OCI-LY3 (cell line): ENCODE data around the gene RAP1GAP.

Source experiments
- H2AFZ ChIP-seq: fragments of 200-600, 300-600 bp; shearing (Covaris generic); 2 replicates; pipeline ENCODE4 v1.6.0; 2014; ENCODE audit warnings: antibody characterized with exemption, low read depth, low read length
- H3K27ac ChIP-seq: fragments of 200-600, 300-600 bp; sonication (generic); 2 replicates; pipeline ENCODE4 v1.5.1; 2014; ENCODE audit warnings: mild to moderate bottlenecking, low read length, moderate library complexity, mixed read lengths
- H3K27me3 ChIP-seq: fragments of 200-600, 300-600 bp; sonication (generic); 2 replicates; pipeline ENCODE4 v1.6.1; 2014; ENCODE audit warnings: low read depth, low read length, mixed read lengths
- H3K36me3 ChIP-seq: fragments of 200-600, 300-600 bp; sonication (generic); replicated peaks from 2 replicates; pipeline ENCODE3; 2014; ENCODE audit warnings: low read depth, low read length, mixed read lengths
- H3K4me1 ChIP-seq: fragments of 300-600, 200-600 bp; sonication (generic); 2 replicates; pipeline ENCODE4 v1.6.1; 2014; ENCODE audit warnings: low read length, mixed read lengths
- H3K4me2 ChIP-seq: fragments of 200-600, 300-600 bp; sonication (generic); 2 replicates; pipeline ENCODE4 v1.6.1; 2014; ENCODE audit warnings: low read length, mixed read lengths
- H3K4me3 ChIP-seq: fragments of 300-600, 200-600 bp; sonication (generic); 2 replicates; pipeline ENCODE4 v1.5.1; 2014; ENCODE audit warnings: antibody characterized with exemption, mild to moderate bottlenecking, low read length, moderate library complexity
- H3K79me2 ChIP-seq: fragments of 300-600, 200-600 bp; shearing (Covaris generic); 2 replicates; pipeline ENCODE4 v1.6.1; 2014; ENCODE audit warnings: mild to moderate bottlenecking, low read length, mixed read lengths
- H3K9ac ChIP-seq: fragments of 300-600, 200-600 bp; shearing (Covaris generic); 2 replicates; pipeline ENCODE4 v1.6.0; 2014; ENCODE audit warnings: mild to moderate bottlenecking, low read length, moderate library complexity
- H3K9me3 ChIP-seq: fragments of 200-600, 300-600 bp; shearing (Covaris generic); 2 replicates; pipeline ENCODE4 v1.6.1; 2014; ENCODE audit warnings: low read length, mixed read lengths; ENCODE audit not compliant: insufficient read depth
- H4K20me1 ChIP-seq: fragments of 200-600, 300-600 bp; sonication (generic); 2 replicates; pipeline ENCODE4 v1.6.1; 2016; ENCODE audit warnings: low read length, mixed read lengths; ENCODE audit not compliant: insufficient read depth
- EZH2phosphoT487 ChIP-seq: fragments of 200-600 bp; shearing (Covaris generic); IDR thresholded peaks from 2 replicates; pipeline ENCODE4 v1.6.1; 2018; ENCODE audit warnings: antibody characterized with exemption, mixed run types, low read depth
- TF ChIP-seq, protein P1 (sequence below): fragments of 200-600, 300-600 bp; sonication (generic); IDR thresholded peaks from 2 replicates; pipeline ENCODE4 v1.5.1; 2014; ENCODE audit warnings: antibody characterized with exemption, low read length, low read depth

RAP1GAP gene

GRCh38 chr1:21637514-21637913 is 31.6 kb downstream of the RAP1GAP start:
- Histone ChIP-seq H3K27ac (no peak overlapping the region), H3K4me3 (no peak overlapping the region)

DNA sequence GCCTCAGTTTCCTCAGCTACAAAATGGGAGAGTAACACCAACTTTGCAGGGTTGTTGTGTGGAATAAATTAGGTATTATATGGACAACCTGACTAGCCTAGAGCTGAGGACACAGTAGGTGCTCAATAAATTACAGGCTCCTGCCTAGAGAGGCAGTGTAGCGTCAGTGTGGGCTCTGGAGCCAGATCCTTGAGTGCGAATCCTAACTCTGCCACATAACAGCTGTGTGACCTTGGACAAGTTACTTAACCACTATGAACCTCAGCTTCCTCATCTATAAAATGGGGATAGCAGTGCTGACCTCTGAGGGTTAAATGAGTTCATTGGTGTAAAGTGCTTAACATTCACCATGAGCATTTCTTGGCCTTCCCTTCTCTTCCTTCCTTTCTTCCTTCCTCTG is 33.1 kb downstream of the RAP1GAP start:
- H3K9me3 ChIP-seq: no peaks in the 10 kb centered on the region
- no peaks in the 10 kb centered on the region for H3K27me3 ChIP-seq
- no peak for TF ChIP-seq EZH2phosphoT487
- TF ChIP-seq, protein P1, sequence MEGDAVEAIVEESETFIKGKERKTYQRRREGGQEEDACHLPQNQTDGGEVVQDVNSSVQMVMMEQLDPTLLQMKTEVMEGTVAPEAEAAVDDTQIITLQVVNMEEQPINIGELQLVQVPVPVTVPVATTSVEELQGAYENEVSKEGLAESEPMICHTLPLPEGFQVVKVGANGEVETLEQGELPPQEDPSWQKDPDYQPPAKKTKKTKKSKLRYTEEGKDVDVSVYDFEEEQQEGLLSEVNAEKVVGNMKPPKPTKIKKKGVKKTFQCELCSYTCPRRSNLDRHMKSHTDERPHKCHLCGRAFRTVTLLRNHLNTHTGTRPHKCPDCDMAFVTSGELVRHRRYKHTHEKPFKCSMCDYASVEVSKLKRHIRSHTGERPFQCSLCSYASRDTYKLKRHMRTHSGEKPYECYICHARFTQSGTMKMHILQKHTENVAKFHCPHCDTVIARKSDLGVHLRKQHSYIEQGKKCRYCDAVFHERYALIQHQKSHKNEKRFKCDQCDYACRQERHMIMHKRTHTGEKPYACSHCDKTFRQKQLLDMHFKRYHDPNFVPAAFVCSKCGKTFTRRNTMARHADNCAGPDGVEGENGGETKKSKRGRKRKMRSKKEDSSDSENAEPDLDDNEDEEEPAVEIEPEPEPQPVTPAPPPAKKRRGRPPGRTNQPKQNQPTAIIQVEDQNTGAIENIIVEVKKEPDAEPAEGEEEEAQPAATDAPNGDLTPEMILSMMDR: no peak
- H3K4me1 ChIP-seq: peaks cover 17% of the 10 kb centered on the region
- H4K20me1 ChIP-seq: no peaks in the 10 kb centered on the region
- H3K9ac ChIP-seq: no peak overlapping the region
- no peaks in the 10 kb centered on the region for H3K36me3 ChIP-seq
- H3K4me2 ChIP-seq: no peak overlapping the region
- H3K27ac ChIP-seq: no peak overlapping the region
- H3K79me2 ChIP-seq: no peaks in the 10 kb centered on the region
- H3K4me3 ChIP-seq: no peak overlapping the region
- H2AFZ ChIP-seq: no peak overlapping the region

More at GRCh38 chr1:21637514-21637913, 31.6 kb downstream of the RAP1GAP start:
- no peak for TF ChIP-seq EZH2phosphoT487
- TF ChIP-seq, protein P1: no peak
- no peaks in the 10 kb centered on the region for H3K36me3 ChIP-seq
- no peaks in the 10 kb centered on the region for H3K9me3 ChIP-seq
- H2AFZ ChIP-seq: no peak overlapping the region
- H3K27me3 ChIP-seq: no peaks in the 10 kb centered on the region
- no peak overlapping the region for H3K4me2 ChIP-seq
- H3K79me2 ChIP-seq: no peaks in the 10 kb centered on the region
- no peaks in the 10 kb centered on the region for H4K20me1 ChIP-seq
- peaks cover 17% of the 10 kb centered on the region for H3K4me1 ChIP-seq
- no peak overlapping the region for H3K9ac ChIP-seq

DNA sequence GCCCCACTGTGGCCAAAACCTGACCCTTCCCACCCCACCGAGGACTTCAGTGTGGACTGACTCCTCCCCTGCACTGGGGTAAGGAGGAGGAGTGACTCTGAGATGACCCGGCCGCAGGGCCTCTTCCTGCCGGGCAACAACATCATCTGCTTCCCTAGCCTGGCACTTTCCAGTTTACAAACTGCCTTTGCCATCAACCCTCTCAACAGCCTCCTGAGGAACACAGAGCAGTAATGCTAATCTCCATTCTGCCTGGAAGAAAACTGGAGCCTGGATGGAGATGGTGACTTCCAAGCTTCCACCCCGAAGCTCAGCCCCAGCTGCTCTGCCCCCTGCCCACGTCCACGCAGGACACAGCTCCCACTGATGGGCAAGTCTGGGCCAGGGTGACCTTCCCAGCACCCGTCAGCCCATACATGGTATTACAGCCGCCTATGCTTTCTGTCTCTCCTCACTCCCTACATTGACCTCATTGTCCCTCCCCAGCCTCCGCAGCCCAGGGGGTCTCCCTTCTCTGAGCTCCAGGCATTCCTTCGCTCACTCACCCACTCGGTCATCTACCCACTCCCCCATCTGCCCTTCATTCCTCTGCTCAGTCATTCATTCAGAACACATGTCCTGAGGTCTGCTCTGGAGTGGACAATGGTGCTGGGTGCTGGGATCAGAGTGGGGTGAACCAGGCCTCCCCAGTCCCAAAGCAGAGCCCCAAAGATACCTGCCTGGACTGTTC is 34.2 kb downstream of the RAP1GAP start:
- Histone ChIP-seq H3K9ac (no peak overlapping the region), H3K4me2 (no peak overlapping the region), H3K4me3 (no peak overlapping the region), H3K36me3 (no peaks in the 10 kb centered on the region), H2AFZ (no peak overlapping the region), H3K27me3 (no peaks in the 10 kb centered on the region), H4K20me1 (no peaks in the 10 kb centered on the region), H3K27ac (no peak overlapping the region), H3K4me1 (peaks cover 17% of the 10 kb centered on the region), H3K79me2 (no peaks in the 10 kb centered on the region), H3K9me3 (no peaks in the 10 kb centered on the region)
- TF ChIP-seq EZH2phosphoT487: no peak
- TF ChIP-seq, protein P1: no peak

GRCh38 chr1:21633992-21634805 is 35.0 kb downstream of the RAP1GAP start:
- Histone ChIP-seq H3K4me3 (no peak overlapping the region), H3K4me1 (peaks cover 14% of the 10 kb centered on the region), H3K27me3 (0 out of 2 replicates have a peak, but pooled peaks cover 7% of the 10 kb centered on the region), H2AFZ (no peak overlapping the region), H3K9me3 (no peaks in the 10 kb centered on the region), H3K4me2 (no peak overlapping the region), H3K79me2 (no peaks in the 10 kb centered on the region), H4K20me1 (no peaks in the 10 kb centered on the region), H3K27ac (no peak overlapping the region), H3K36me3 (no peaks in the 10 kb centered on the region), H3K9ac (no peak overlapping the region)
- TF ChIP-seq, protein P1: no peak
- TF ChIP-seq EZH2phosphoT487: no peak
